HFF-Myc (cell line): ENCODE results near the gene PHACTR2.
"Not testable (repeated sequence)": the region's sequence is repeated elsewhere in the genome, so short reads cannot be mapped to it uniquely, and the experiment has no call there.

ENCODE experiments used
- DNase-seq: peaks from one replicate; pipeline ENCODE4 v3.0.0-alpha.2; 2011; ENCODE audit warnings: low read depth; ENCODE audit errors: extremely low read depth
- H3K4me3 ChIP-seq: replicated peaks from 2 replicates; pipeline ENCODE4 v1.5.1; 2011; ENCODE audit warnings: low read depth, mild to moderate bottlenecking, control low read depth, low read length
- TF ChIP-seq, protein P1 (sequence below): IDR thresholded peaks from 2 replicates; pipeline ENCODE4 v1.5.1; 2012; ENCODE audit warnings: mild to moderate bottlenecking, low read depth, low read length, control low read depth; ENCODE audit errors: missing control alignments

PHACTR2 gene

DNA sequence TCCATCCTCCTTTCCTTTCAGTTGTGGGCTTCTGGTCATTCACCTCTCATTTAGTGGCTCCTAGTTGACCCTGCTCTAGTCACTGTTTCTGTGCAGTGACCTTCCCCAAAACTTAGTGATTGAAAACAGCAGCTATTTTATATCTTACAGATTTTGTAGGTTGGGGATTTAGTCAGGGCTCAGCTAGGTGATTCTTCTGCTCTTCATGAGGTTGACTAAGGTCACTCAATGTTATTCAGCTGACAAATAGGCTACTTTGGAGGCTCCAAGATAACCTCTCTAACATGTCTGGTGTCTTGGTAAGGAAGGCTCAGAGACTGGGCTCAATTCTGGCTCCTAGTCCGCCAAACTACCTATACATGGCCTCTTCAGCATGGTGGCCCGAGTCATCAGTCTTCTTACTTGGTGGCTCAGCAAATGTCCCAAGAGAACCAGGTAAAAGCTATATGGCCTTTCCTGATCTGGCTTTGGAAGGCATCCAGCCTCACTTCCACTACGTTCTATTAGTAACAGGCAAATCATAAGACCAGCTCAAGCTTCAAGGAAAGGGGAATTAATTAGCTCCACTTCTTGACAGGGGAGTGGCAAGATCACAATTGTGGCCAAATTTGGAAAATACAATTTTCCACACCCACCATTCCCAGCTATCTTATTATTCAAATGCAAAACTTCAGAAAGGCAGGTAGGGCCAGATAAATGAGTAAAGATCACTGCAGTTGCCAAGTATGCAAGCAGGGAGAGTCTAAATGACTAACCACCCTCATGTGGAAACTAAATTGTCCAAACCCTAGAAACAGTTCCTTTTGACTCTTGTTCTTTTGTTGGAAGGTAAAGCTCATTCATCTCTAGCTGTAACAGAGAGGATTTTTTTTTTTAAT is 114.9 kb downstream of the PHACTR2 start:
- no peak for DNase-seq
- H3K4me3 ChIP-seq: no peak overlapping the region
- TF ChIP-seq, protein P1, sequence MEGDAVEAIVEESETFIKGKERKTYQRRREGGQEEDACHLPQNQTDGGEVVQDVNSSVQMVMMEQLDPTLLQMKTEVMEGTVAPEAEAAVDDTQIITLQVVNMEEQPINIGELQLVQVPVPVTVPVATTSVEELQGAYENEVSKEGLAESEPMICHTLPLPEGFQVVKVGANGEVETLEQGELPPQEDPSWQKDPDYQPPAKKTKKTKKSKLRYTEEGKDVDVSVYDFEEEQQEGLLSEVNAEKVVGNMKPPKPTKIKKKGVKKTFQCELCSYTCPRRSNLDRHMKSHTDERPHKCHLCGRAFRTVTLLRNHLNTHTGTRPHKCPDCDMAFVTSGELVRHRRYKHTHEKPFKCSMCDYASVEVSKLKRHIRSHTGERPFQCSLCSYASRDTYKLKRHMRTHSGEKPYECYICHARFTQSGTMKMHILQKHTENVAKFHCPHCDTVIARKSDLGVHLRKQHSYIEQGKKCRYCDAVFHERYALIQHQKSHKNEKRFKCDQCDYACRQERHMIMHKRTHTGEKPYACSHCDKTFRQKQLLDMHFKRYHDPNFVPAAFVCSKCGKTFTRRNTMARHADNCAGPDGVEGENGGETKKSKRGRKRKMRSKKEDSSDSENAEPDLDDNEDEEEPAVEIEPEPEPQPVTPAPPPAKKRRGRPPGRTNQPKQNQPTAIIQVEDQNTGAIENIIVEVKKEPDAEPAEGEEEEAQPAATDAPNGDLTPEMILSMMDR: no peak

DNA sequence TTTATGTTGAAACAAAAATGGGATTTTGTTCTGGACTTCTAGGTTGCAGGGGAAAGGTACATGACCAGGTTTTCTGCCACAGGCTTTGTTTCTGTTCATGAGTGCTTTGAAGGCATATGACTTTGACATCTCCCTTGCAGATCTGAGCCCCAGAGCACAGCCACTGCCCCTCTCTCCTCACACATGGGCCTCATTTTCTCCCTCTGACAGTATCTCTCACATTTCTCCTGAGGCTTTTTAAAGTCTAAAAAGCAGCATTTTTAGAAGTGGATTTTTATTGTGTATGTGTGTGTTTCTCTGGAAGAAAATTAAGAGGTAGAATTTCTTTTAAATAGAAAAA is 115.5 kb downstream of the PHACTR2 start:
- H3K4me3 ChIP-seq: no peak overlapping the region
- no peak for DNase-seq
- TF ChIP-seq, protein P1: no peak

DNA sequence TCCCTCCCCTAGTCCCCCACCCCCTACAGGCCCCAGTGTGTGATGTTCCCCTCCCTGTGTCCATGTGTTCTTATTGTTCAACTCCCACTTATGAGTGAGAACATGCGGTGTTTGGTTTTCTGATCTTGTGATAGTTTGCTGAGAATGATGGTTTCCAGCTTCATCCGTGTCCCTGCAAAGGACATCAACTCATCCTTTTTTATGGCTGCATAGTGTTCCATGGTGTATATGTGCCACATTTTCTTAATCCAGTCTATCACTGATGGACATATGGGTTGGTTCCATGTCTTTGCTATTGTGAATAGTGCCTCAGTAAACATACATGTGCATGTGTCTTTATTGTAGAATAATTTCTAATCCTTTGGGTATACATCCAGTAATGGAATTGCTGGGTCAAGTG is 118.8 kb downstream of the PHACTR2 start:
- not testable (repeated sequence) for DNase-seq, H3K4me3 ChIP-seq

DNA sequence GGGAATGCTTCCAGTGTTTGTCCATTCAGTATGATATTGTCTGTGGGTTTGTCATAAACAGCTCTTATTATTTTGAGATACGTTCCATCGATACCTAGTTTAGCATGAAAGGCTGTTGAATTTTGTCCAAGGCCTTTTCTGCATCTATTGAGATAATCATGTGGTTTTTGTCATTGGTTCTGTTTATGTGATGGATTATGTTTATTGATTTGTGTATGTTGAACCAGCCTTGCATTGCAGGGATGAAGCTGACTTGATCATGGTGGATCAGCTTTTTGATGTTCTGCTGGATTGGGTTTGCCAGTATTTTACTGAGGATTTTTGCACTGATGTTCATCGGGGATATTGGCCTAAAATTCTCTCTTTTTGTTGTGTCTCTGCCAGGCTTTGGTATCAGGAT is 120.7 kb downstream of the PHACTR2 start:
- H3K4me3 ChIP-seq, DNase-seq: not testable (repeated sequence)

DNA sequence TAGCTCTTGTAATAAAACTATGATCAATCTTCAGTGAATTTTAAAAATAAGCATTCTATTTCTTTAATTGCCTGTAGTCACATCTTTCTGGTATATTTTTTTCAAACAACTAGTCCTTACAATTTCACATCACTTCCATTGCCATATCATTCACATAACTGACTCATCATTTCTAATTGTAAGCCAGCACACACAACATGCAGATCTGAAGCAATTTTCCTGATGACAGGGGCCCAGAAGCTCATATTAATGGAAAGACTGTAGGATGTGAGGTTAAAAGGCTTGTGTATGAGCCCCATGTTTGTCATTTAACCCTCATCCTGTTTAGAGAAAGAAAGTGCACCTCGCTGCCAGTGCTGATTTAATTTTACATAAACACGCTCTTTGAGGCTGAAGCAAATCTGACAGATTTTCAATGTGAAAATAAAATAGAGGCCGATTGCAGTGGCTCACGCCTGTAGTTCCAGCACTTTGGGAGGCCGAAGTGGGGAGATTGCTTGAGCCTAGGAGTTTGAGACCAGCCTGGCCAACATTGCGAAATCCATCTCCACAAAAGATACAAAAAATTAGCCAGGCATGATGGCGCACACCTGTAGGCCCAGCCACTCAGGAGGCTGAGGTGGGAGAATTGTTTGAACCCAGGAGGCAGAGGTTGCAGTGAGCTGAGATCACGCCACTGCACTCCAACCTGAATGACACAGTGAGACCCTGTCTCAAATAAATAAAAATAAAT is 125.2 kb downstream of the PHACTR2 start:
- H3K4me3 ChIP-seq: no peak overlapping the region
- DNase-seq: no peak
- TF ChIP-seq, protein P1: no peak

DNA sequence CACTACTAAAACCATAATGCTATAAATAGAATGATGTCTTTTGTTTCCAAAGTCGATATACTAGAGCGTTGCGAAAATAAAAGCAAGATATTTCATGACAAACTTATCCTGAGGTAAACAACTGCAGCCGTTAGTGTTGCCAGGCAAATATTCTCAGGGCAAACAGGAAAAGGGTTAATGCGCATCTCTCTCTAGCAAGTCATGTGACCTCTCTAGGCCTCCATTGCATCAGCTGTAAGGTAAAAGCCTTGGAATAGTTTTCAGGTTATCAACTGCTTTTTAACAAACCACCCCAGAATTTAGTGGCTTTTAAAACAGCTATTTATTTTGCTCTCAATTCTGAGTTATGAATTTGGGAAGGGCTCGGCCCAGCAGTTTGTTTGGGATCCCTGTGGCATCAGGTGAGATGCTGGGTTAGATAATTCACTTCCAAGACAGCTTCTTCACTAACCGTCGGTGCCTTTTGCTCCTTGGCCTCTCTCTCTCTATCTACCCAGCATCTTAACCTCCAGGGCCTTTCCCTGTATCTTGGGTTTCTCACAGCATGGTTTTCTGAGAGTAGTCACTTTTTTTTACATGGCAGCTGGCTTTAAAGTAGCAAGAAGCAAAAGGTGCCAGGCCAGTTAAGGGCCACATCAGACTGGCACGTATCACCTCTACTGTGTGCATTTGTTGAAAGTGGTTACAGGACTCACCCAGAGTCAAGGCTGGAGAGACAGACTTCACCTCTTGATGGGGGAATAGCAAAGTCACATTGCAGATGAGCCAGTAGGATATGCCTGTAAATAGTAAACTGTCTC is 126.2 kb downstream of the PHACTR2 start:
- no peak for DNase-seq
- TF ChIP-seq, protein P1: no peak
- no peak overlapping the region for H3K4me3 ChIP-seq

DNA sequence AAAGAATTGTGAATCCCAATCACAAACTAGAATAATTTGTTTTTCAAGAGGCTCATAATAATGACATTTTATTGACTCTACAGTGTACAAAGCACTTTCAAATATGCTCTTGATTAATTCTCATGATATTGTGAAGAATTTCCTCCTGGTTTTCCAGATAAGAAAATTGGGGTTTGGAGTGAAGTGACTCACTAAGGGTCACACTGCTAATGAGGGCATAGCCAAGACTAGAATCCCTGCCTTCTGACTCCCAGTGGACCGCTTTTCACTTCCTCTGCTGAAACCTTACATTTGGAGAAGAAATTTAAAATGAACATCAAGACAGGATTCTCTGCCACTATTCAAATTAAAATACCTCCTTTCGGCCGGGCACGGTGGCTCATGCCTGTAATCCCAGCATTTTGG is 127.1 kb downstream of the PHACTR2 start:
- TF ChIP-seq, protein P1: no peak
- no peak for DNase-seq
- no peak overlapping the region for H3K4me3 ChIP-seq
